ENCODE data around the gene NCKAP1.

The NCKAP1 gene

GRCh38 chr2:182952741-182953450 lies 85.4 kb downstream of the NCKAP1 start:
- Histone ChIP-seq H3K36me3 (ENCODE audit: control insufficient read depth in 5 of 5, insufficient read depth in 5 of 5, low read length in 5 of 5) (peaks cover 25 to 56% (median 47%) of the 10 kb centered on the region in 5 donors), H3K4me1 (ENCODE audit: control insufficient read depth in 5 of 5, insufficient read depth in 5 of 5, low read length in 5 of 5) (no peaks in the 10 kb centered on the region), H3K27ac (ENCODE audit: low read depth, low read length) (no peak overlapping the region), H3K4me3 (ENCODE audit: low read depth in 1 of 5, low read length in 5 of 5) (no peak overlapping the region), H3K27me3 (ENCODE audit: control insufficient read depth in 5 of 5, insufficient read depth in 4 of 5, low read length in 5 of 5) (no peaks in the 10 kb centered on the region), H3K9ac (ENCODE audit: low read length in 5 of 5) (no peak overlapping the region), H3K9me3 (ENCODE audit: control insufficient read depth in 5 of 5, low read length in 5 of 5) (no peaks in the 10 kb centered on the region)

GRCh38 chr2:182951948-182952663 lies 86.2 kb downstream of the NCKAP1 start:
- H3K27me3 ChIP-seq (ENCODE audit: control insufficient read depth in 5 of 5, insufficient read depth in 4 of 5, low read length in 5 of 5) = no peaks in the 10 kb centered on the region
- no peaks in the 10 kb centered on the region for H3K9me3 ChIP-seq (ENCODE audit: control insufficient read depth in 5 of 5, low read length in 5 of 5)
- peaks cover 21 to 51% (median 47%) of the 10 kb centered on the region in 5 donors for H3K36me3 ChIP-seq (ENCODE audit: control insufficient read depth in 5 of 5, insufficient read depth in 5 of 5, low read length in 5 of 5)
- no peak overlapping the region for H3K9ac ChIP-seq (ENCODE audit: low read length in 5 of 5)
- no peak overlapping the region for H3K27ac ChIP-seq (ENCODE audit: low read depth, low read length)
- H3K4me1 ChIP-seq (ENCODE audit: control insufficient read depth in 5 of 5, insufficient read depth in 5 of 5, low read length in 5 of 5) = peaks cover 0 to 2% (median 0%) of the 10 kb centered on the region in 5 donors
- no peak overlapping the region for H3K4me3 ChIP-seq (ENCODE audit: low read depth in 1 of 5, low read length in 5 of 5)

- Histone ChIP-seq H3K9me3 (ENCODE audit: control insufficient read depth in 5 of 5, low read length in 5 of 5) (no peaks in the 10 kb centered on the region), H3K4me3 (ENCODE audit: low read depth in 1 of 5, low read length in 5 of 5) (no peak overlapping the region), H3K27ac (ENCODE audit: low read depth, low read length) (no peak overlapping the region), H3K4me1 (ENCODE audit: control insufficient read depth in 5 of 5, insufficient read depth in 5 of 5, low read length in 5 of 5) (peaks cover 0 to 7% (median 0%) of the 10 kb centered on the region in 5 donors), H3K36me3 (ENCODE audit: control insufficient read depth in 5 of 5, insufficient read depth in 5 of 5, low read length in 5 of 5) (peaks cover 23 to 49% (median 36%) of the 10 kb centered on the region in 5 donors), H3K9ac (ENCODE audit: low read length in 5 of 5) (no peak overlapping the region), H3K27me3 (ENCODE audit: control insufficient read depth in 5 of 5, insufficient read depth in 4 of 5, low read length in 5 of 5) (no peaks in the 10 kb centered on the region)
Measured at GRCh38 chr2:182950546-182950945, 87.7 kb downstream of the NCKAP1 start.

- H3K27me3 ChIP-seq (ENCODE audit: control insufficient read depth in 5 of 5, insufficient read depth in 4 of 5, low read length in 5 of 5) = no peaks in the 10 kb centered on the region
- H3K9me3 ChIP-seq (ENCODE audit: control insufficient read depth in 5 of 5, low read length in 5 of 5) = no peaks in the 10 kb centered on the region
- peaks cover 21 to 43% (median 30%) of the 10 kb centered on the region in 5 donors for H3K36me3 ChIP-seq (ENCODE audit: control insufficient read depth in 5 of 5, insufficient read depth in 5 of 5, low read length in 5 of 5)
- no peak overlapping the region for H3K27ac ChIP-seq (ENCODE audit: low read depth, low read length)
- no peak overlapping the region for H3K4me3 ChIP-seq (ENCODE audit: low read depth in 1 of 5, low read length in 5 of 5)
- no peak overlapping the region for H3K9ac ChIP-seq (ENCODE audit: low read length in 5 of 5)
- peaks cover 0 to 7% (median 0%) of the 10 kb centered on the region in 5 donors for H3K4me1 ChIP-seq (ENCODE audit: control insufficient read depth in 5 of 5, insufficient read depth in 5 of 5, low read length in 5 of 5)
Measured at GRCh38 chr2:182949572-182950189, 88.6 kb downstream of the NCKAP1 start.

- Histone ChIP-seq H3K9ac (ENCODE audit: low read length in 5 of 5) (no peak overlapping the region), H3K4me3 (ENCODE audit: low read depth in 1 of 5, low read length in 5 of 5) (no peak overlapping the region), H3K4me1 (ENCODE audit: control insufficient read depth in 5 of 5, insufficient read depth in 5 of 5, low read length in 5 of 5) (peaks cover 0 to 7% (median 0%) of the 10 kb centered on the region in 5 donors), H3K9me3 (ENCODE audit: control insufficient read depth in 5 of 5, low read length in 5 of 5) (no peaks in the 10 kb centered on the region), H3K27ac (ENCODE audit: low read depth, low read length) (no peak overlapping the region), H3K36me3 (ENCODE audit: control insufficient read depth in 5 of 5, insufficient read depth in 5 of 5, low read length in 5 of 5) (peaks cover 21 to 43% (median 27%) of the 10 kb centered on the region in 5 donors), H3K27me3 (ENCODE audit: control insufficient read depth in 5 of 5, insufficient read depth in 4 of 5, low read length in 5 of 5) (no peaks in the 10 kb centered on the region)
Measured at GRCh38 chr2:182949052-182949451, 89.2 kb downstream of the NCKAP1 start.

- Histone ChIP-seq H3K36me3 (ENCODE audit: control insufficient read depth in 5 of 5, insufficient read depth in 5 of 5, low read length in 5 of 5) (peaks cover 14 to 38% (median 19%) of the 10 kb centered on the region in 5 donors), H3K4me3 (ENCODE audit: low read depth in 1 of 5, low read length in 5 of 5) (no peak overlapping the region), H3K27ac (ENCODE audit: low read depth, low read length) (no peak overlapping the region), H3K9me3 (ENCODE audit: control insufficient read depth in 5 of 5, low read length in 5 of 5) (no peaks in the 10 kb centered on the region), H3K4me1 (ENCODE audit: control insufficient read depth in 5 of 5, insufficient read depth in 5 of 5, low read length in 5 of 5) (peaks cover 0 to 7% (median 0%) of the 10 kb centered on the region in 5 donors), H3K27me3 (ENCODE audit: control insufficient read depth in 5 of 5, insufficient read depth in 4 of 5, low read length in 5 of 5) (no peaks in the 10 kb centered on the region), H3K9ac (ENCODE audit: low read length in 5 of 5) (no peak overlapping the region)
Measured at GRCh38 chr2:182946958-182947369, 91.3 kb downstream of the NCKAP1 start.

- Histone ChIP-seq H3K36me3 (ENCODE audit: control insufficient read depth in 5 of 5, insufficient read depth in 5 of 5, low read length in 5 of 5) (peaks cover 15 to 41% (median 22%) of the 10 kb centered on the region in 5 donors), H3K4me1 (ENCODE audit: control insufficient read depth in 5 of 5, insufficient read depth in 5 of 5, low read length in 5 of 5) (peaks cover 0 to 7% (median 0%) of the 10 kb centered on the region in 5 donors), H3K9me3 (ENCODE audit: control insufficient read depth in 5 of 5, low read length in 5 of 5) (no peaks in the 10 kb centered on the region), H3K27ac (ENCODE audit: low read depth, low read length) (no peak overlapping the region), H3K9ac (ENCODE audit: low read length in 5 of 5) (no peak overlapping the region), H3K4me3 (ENCODE audit: low read depth in 1 of 5, low read length in 5 of 5) (no peak overlapping the region), H3K27me3 (ENCODE audit: control insufficient read depth in 5 of 5, insufficient read depth in 4 of 5, low read length in 5 of 5) (no peaks in the 10 kb centered on the region)
Measured at GRCh38 chr2:182943339-182943738, 94.9 kb downstream of the NCKAP1 start.

GRCh38 chr2:182942756-182943155 lies 95.5 kb downstream of the NCKAP1 start:
- Histone ChIP-seq H3K27me3 (ENCODE audit: control insufficient read depth in 5 of 5, insufficient read depth in 4 of 5, low read length in 5 of 5) (no peaks in the 10 kb centered on the region), H3K9me3 (ENCODE audit: control insufficient read depth in 5 of 5, low read length in 5 of 5) (no peaks in the 10 kb centered on the region), H3K27ac (ENCODE audit: low read depth, low read length) (no peak overlapping the region), H3K4me3 (ENCODE audit: low read depth in 1 of 5, low read length in 5 of 5) (no peak overlapping the region), H3K4me1 (ENCODE audit: control insufficient read depth in 5 of 5, insufficient read depth in 5 of 5, low read length in 5 of 5) (peaks cover 0 to 7% (median 0%) of the 10 kb centered on the region in 5 donors), H3K36me3 (ENCODE audit: control insufficient read depth in 5 of 5, insufficient read depth in 5 of 5, low read length in 5 of 5) (peaks cover 15 to 42% (median 20%) of the 10 kb centered on the region in 5 donors), H3K9ac (ENCODE audit: low read length in 5 of 5) (no peak overlapping the region)

GRCh38 chr2:182941919-182942318 lies 96.3 kb downstream of the NCKAP1 start:
- H3K9me3 ChIP-seq (ENCODE audit: control insufficient read depth in 5 of 5, low read length in 5 of 5) = no peaks in the 10 kb centered on the region
- no peak overlapping the region for H3K9ac ChIP-seq (ENCODE audit: low read length in 5 of 5)
- no peaks in the 10 kb centered on the region for H3K27me3 ChIP-seq (ENCODE audit: control insufficient read depth in 5 of 5, insufficient read depth in 4 of 5, low read length in 5 of 5)
- H3K4me3 ChIP-seq (ENCODE audit: low read depth in 1 of 5, low read length in 5 of 5) = no peak overlapping the region
- peaks cover 11 to 37% (median 23%) of the 10 kb centered on the region in 5 donors for H3K36me3 ChIP-seq (ENCODE audit: control insufficient read depth in 5 of 5, insufficient read depth in 5 of 5, low read length in 5 of 5)
- peaks cover 0 to 3% (median 0%) of the 10 kb centered on the region in 5 donors for H3K4me1 ChIP-seq (ENCODE audit: control insufficient read depth in 5 of 5, insufficient read depth in 5 of 5, low read length in 5 of 5)
- H3K27ac ChIP-seq (ENCODE audit: low read depth, low read length) = no peak overlapping the region

Measured in subcutaneous abdominal adipose tissue (tissue), 5 donors.